Mammary epithelial cell (primary cell): ENCODE data around the gene CPZ.

ENCODE experiments used
- EZH2 ChIP-seq: IDR thresholded peaks from 2 replicates; pipeline ENCODE4 v1.6.1; 2012; ENCODE audit warnings: low read length, inconsistent platforms, borderline replicate concordance
- TF ChIP-seq, protein P1 (sequence below), 2 donors: IDR thresholded peaks in 1 of 2; conservative IDR thresholded peaks in 1 of 2; 2 replicates each; pipeline ENCODE4 v1.5.1; 2011 to 2012; ENCODE audit warnings: inconsistent platforms in 2 of 2, low read length in 2 of 2, mild to moderate bottlenecking in 2 of 2, control low read depth in 1 of 2, low read depth in 1 of 2; ENCODE audit not compliant: insufficient read depth in 1 of 2; ENCODE audit errors: extremely low read depth in 1 of 2

GRCh38 chr4:8575457-8575856 is 17.1 kb upstream of the CPZ start:
- TF ChIP-seq, protein P1, sequence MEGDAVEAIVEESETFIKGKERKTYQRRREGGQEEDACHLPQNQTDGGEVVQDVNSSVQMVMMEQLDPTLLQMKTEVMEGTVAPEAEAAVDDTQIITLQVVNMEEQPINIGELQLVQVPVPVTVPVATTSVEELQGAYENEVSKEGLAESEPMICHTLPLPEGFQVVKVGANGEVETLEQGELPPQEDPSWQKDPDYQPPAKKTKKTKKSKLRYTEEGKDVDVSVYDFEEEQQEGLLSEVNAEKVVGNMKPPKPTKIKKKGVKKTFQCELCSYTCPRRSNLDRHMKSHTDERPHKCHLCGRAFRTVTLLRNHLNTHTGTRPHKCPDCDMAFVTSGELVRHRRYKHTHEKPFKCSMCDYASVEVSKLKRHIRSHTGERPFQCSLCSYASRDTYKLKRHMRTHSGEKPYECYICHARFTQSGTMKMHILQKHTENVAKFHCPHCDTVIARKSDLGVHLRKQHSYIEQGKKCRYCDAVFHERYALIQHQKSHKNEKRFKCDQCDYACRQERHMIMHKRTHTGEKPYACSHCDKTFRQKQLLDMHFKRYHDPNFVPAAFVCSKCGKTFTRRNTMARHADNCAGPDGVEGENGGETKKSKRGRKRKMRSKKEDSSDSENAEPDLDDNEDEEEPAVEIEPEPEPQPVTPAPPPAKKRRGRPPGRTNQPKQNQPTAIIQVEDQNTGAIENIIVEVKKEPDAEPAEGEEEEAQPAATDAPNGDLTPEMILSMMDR (conservative IDR thresholded peaks at IDR 0.05 in 1 of 2, IDR thresholded peaks at IDR 0.05 in 1 of 2; ENCODE audit: extremely low read depth in 1 of 2, insufficient read depth in 1 of 2, low read depth in 1 of 2, low read length in 2 of 2): no peak
- TF ChIP-seq EZH2: no peak
